GM13977 (cell line): ENCODE data around the gene PHF21A.

Experiments used
- DNase-seq: peaks from one replicate; pipeline ENCODE4 v3.0.0; 2012; ENCODE audit warnings: low spot score
- in situ Hi-C: fragments of 300-500 bp; cut with MboI; formaldehyde crosslinking; loops from one replicate; pipeline ENCODE4 v1.12.0; 2022; ENCODE audit warnings: low sequenced_read_pairs, low pct_unique_long_range_greater_than_20kb, mixed read lengths, inconsistent platforms; ENCODE audit not compliant: unreplicated experiment
- TF ChIP-seq, protein P1 (sequence below): IDR thresholded peaks from 2 replicates; pipeline ENCODE4 v1.5.1; 2012; ENCODE audit warnings: mild to moderate bottlenecking, control low read depth; ENCODE audit not compliant: insufficient read depth; ENCODE audit errors: extremely low read depth, missing control alignments

Gene PHF21A

GRCh38 chr11:46134061-46134460 lies 12.8 kb upstream of the PHF21A start:
- in situ Hi-C loops: no loop called here
- TF ChIP-seq, protein P1, sequence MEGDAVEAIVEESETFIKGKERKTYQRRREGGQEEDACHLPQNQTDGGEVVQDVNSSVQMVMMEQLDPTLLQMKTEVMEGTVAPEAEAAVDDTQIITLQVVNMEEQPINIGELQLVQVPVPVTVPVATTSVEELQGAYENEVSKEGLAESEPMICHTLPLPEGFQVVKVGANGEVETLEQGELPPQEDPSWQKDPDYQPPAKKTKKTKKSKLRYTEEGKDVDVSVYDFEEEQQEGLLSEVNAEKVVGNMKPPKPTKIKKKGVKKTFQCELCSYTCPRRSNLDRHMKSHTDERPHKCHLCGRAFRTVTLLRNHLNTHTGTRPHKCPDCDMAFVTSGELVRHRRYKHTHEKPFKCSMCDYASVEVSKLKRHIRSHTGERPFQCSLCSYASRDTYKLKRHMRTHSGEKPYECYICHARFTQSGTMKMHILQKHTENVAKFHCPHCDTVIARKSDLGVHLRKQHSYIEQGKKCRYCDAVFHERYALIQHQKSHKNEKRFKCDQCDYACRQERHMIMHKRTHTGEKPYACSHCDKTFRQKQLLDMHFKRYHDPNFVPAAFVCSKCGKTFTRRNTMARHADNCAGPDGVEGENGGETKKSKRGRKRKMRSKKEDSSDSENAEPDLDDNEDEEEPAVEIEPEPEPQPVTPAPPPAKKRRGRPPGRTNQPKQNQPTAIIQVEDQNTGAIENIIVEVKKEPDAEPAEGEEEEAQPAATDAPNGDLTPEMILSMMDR: no peak
- DNase-seq: no peak

GRCh38 chr11:46133119-46133518 lies 11.9 kb upstream of the PHF21A start:
- no peak for DNase-seq
- TF ChIP-seq, protein P1: no peak
- in situ Hi-C loops: no loop called here

DNA sequence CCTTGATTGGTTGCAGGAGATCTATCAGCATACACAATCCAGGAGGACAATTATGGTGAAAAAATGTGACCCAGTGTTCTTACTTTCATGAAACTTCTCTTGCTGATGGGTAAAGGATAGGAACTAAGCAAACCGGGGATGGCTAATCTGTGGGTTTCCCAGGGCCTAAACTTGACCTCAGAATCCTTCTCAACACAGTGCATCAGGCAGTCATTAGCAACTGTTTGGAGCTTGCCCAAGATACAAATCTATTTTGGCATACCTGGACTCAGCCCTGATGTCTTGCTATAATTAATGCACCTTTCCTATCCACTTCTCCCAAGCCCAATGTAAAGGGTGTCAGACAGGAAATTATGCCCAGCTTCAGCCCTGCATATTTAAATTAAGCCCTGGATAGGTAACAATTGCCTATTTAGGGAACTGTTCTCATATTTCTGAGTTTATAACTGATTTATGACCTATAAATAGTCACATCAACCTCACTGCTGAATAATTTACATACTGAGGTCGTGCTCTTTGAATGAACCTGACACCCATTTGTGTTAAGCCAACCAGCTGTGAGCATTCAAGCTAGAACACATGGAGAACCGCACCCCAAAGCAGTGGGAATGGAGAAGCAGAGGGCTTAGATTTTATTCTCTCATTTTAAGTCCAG lies 9.2 kb upstream of the PHF21A start:
- TF ChIP-seq, protein P1: no peak
- in situ Hi-C loops: no loop called here
- DNase-seq: no peak

- no peak for DNase-seq
- TF ChIP-seq, protein P1: no peak
- in situ Hi-C loops: no loop called here
Observed at GRCh38 chr11:46129133-46129532, 7.9 kb upstream of the PHF21A start.

DNA sequence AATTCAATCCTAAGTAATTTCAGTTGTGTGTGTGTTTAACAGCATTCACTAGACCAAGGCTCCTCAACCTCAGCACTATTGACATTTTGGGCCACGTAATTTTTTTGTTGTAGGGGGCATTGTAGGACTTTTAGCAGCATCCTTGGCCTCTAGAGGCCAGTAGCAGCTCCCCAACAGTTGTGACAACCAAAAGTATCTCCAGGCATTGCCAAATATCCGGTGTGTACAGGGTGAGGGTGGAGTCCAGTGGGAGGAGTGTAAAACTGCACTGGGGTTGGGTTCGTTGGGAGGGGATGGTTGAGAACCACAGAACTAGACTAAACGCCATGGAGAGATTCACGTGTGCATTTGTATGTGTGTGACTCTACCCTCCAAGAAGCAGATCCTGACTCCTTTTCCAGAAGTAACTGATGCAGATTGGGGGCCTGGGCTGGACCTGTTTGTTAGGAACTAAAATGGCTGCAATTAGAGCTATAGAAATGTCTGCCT lies 5.9 kb upstream of the PHF21A start:
- in situ Hi-C loops: no loop called here
- TF ChIP-seq, protein P1: peak; percentile 50
- peak; percentile 53 for DNase-seq

DNA sequence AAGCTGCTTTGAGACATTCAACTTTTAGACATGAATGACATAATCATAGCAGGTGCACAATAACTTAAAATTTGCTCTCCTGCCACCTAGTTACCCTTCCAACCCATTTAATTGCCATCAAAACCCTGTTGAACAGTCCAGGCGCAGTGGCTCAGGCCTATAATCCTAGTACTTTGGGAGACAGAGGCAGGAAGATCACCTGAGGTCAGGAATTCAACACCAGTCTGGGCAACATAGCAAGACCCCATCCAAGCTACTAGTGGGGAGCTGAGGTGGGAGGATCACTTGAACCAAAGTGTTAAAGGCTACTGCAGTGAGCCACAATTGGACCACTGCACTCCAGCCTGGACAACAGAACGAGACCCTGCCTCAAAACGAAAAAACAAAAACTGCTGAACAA lies 4.0 kb upstream of the PHF21A start:
- TF ChIP-seq, protein P1: no peak

More for the DNA sequence above, 4.0 kb upstream of the PHF21A start:
- DNase-seq: no peak
- in situ Hi-C loops: no loop called here
